GM23248 (cell line): ENCODE measurements around the gene SPINK9. TPM values are rescaled to one million over a fixed set of nuclear protein-coding genes. Genes with fewer than 3 reads are reported as not detected.

Experiments used
- DNase-seq: peaks from one replicate; pipeline ENCODE4 v3.0.0-alpha.2; 2015
- H2AFZ ChIP-seq: fragments of 200-600 bp; sonication (generic); 2 replicates; pipeline ENCODE4 v1.6.1; 2016; ENCODE audit warnings: antibody characterized with exemption
- H3F3A ChIP-seq: fragments of 200-600 bp; sonication (generic); 2 replicates; pipeline ENCODE4 v1.6.1; 2016; ENCODE audit warnings: mild to moderate bottlenecking, antibody characterized with exemption, mixed run types; ENCODE audit not compliant: insufficient read depth
- H3K27ac ChIP-seq: fragments of 200-600 bp; sonication (generic); 2 replicates; pipeline ENCODE4 v1.5.1; 2016; ENCODE audit warnings: mild to moderate bottlenecking
- H3K27me3 ChIP-seq: fragments of 200-600 bp; sonication (generic); replicated peaks from 2 replicates; pipeline ENCODE4 v1.6.1; 2016; ENCODE audit warnings: mild to moderate bottlenecking; ENCODE audit not compliant: insufficient read depth
- H3K36me3 ChIP-seq: fragments of 200-600 bp; sonication (generic); 2 replicates; pipeline ENCODE4 v1.6.1; 2016; ENCODE audit warnings: low read depth, mild to moderate bottlenecking
- H3K4me1 ChIP-seq: fragments of 200-600 bp; sonication (generic); 2 replicates; pipeline ENCODE4 v1.6.1; 2016; ENCODE audit warnings: mild to moderate bottlenecking; ENCODE audit not compliant: insufficient read depth
- H3K4me2 ChIP-seq: fragments of 200-600 bp; sonication (generic); one replicate; pipeline ENCODE4 v1.6.1; 2016; ENCODE audit warnings: mild to moderate bottlenecking; ENCODE audit not compliant: unreplicated experiment
- H3K4me3 ChIP-seq: fragments of 200-600 bp; sonication (generic); 2 replicates; pipeline ENCODE4 v1.5.1; 2016; ENCODE audit warnings: mild to moderate bottlenecking
- H3K79me2 ChIP-seq: fragments of 200-600 bp; sonication (generic); 2 replicates; pipeline ENCODE4 v1.6.1; 2016; ENCODE audit warnings: mild to moderate bottlenecking; ENCODE audit not compliant: insufficient read depth
- H3K9ac ChIP-seq: fragments of 200-600 bp; sonication (generic); 2 replicates; pipeline ENCODE4 v1.6.1; 2016; ENCODE audit warnings: mild to moderate bottlenecking
- H3K9me2 ChIP-seq: fragments of 200-600 bp; sonication (generic); 2 replicates; pipeline ENCODE4 v1.6.1; 2016; ENCODE audit warnings: mixed run types, mild to moderate bottlenecking, moderate library complexity; ENCODE audit not compliant: insufficient read depth
- H3K9me3 ChIP-seq: fragments of 200-600 bp; sonication (generic); one replicate; pipeline ENCODE4 v1.6.1; 2017; ENCODE audit warnings: low read depth
- H4K20me1 ChIP-seq: fragments of 200-600 bp; sonication (generic); 2 replicates; pipeline ENCODE4 v1.6.0; 2016; ENCODE audit not compliant: insufficient read depth
- EZH2 ChIP-seq: fragments of 200-600 bp; sonication (generic); IDR thresholded peaks from 2 replicates; pipeline ENCODE4 v1.6.1; 2018; ENCODE audit warnings: antibody characterized with exemption, mild to moderate bottlenecking; ENCODE audit not compliant: insufficient read depth, poor library complexity, severe bottlenecking
- EZH2phosphoT487 ChIP-seq: fragments of 200-600 bp; sonication (generic); IDR thresholded peaks from 2 replicates; pipeline ENCODE4 v1.6.1; 2018; ENCODE audit warnings: antibody characterized with exemption, moderate library complexity, mild to moderate bottlenecking, low read depth; ENCODE audit not compliant: insufficient read depth
- WGBS, 2 experiments: methylation state at CpG; one replicate each; pipeline ENCODE4 v1.1.6; 2015 to 2017; ENCODE audit warnings: low lambda C conversion rate in 2 of 2, low coverage in 1 of 2; ENCODE audit errors: missing lambda C conversion rate in 2 of 2; 5-methylcytosine and 5-hydroxymethylcytosine counted together
- in situ Hi-C: fragments of 300-500 bp; cut with MboI; formaldehyde crosslinking; loops from 2 replicates; pipeline ENCODE4 v1.15.0; 2020
- polyA plus RNA-seq: library from polyadenylated mRNA; unstranded; fragments of >200 nt; fragmentation: Nextera tagmentation; extraction: Ambion mirVana; gene quantifications from 2 replicates; pipeline ENCODE4 v1.2.1, GENCODE V29; 2016
- total RNA-seq: library from RNA; depleted of rRNA; stranded (reverse); fragments of >200 nt; shearing (Covaris generic); gene quantifications from 2 replicates; pipeline ENCODE4 v1.2.3, GENCODE V29; 2014

SPINK9 gene
- total and polyA plus RNA-seq, 2 experiments from 2014 or later = not detected

- TF ChIP-seq EZH2 (no peak), EZH2phosphoT487 (no peak)
- no peak overlapping the region for H3K27ac ChIP-seq
- H3K4me1 ChIP-seq = no peaks in the 10 kb centered on the region
- no peak overlapping the region for H2AFZ ChIP-seq
- H3K9me2 ChIP-seq = no peaks in the 10 kb centered on the region
- no peaks in the 10 kb centered on the region for H3K27me3 ChIP-seq
- no peak overlapping the region for H3K4me3 ChIP-seq
- no peak overlapping the region for H3K9ac ChIP-seq
- no peak overlapping the region for H3K4me2 ChIP-seq
- H3K36me3 ChIP-seq = no peaks in the 10 kb centered on the region
- in situ Hi-C loops = no loop called here
- no peaks in the 10 kb centered on the region for H4K20me1 ChIP-seq
- H3F3A ChIP-seq = no peaks in the 10 kb centered on the region
- DNase-seq = no peak
- 17 to 23% methylated on average over 3 of the region's 3 CpGs for WGBS, 2 experiments
- no peaks in the 10 kb centered on the region for H3K9me3 ChIP-seq
- no peaks in the 10 kb centered on the region for H3K79me2 ChIP-seq
These were observed 26.3 kb upstream of the SPINK9 start for GRCh38 chr5:148309019-148309418.

GRCh38 chr5:148309746-148310145 lies 25.6 kb upstream of the SPINK9 start:
- no peak overlapping the region for H2AFZ ChIP-seq
- in situ Hi-C loops = no loop called here

GRCh38 chr5:148311484-148311883 lies 23.9 kb upstream of the SPINK9 start:
- in situ Hi-C loops = no loop called here
- no peak overlapping the region for H3K27ac ChIP-seq
- no peaks in the 10 kb centered on the region for H3F3A ChIP-seq
- no peaks in the 10 kb centered on the region for H3K9me2 ChIP-seq
- no peak overlapping the region for H3K4me3 ChIP-seq
- no peaks in the 10 kb centered on the region for H4K20me1 ChIP-seq
- no peak overlapping the region for H3K9ac ChIP-seq
- no peaks in the 10 kb centered on the region for H3K79me2 ChIP-seq
- no peak overlapping the region for H3K4me2 ChIP-seq
- no peaks in the 10 kb centered on the region for H3K9me3 ChIP-seq
- WGBS, 2 experiments = 0 to 3% methylated on average over 3 of the region's 3 CpGs
- no peaks in the 10 kb centered on the region for H3K36me3 ChIP-seq
- H3K4me1 ChIP-seq = no peaks in the 10 kb centered on the region
- TF ChIP-seq EZH2 (no peak), EZH2phosphoT487 (no peak)
- H2AFZ ChIP-seq = no peak overlapping the region
- no peak for DNase-seq
- no peaks in the 10 kb centered on the region for H3K27me3 ChIP-seq

More at GRCh38 chr5:148309746-148310145, 25.6 kb upstream of the SPINK9 start:
- Histone ChIP-seq H3K27ac (no peak overlapping the region), H3F3A (no peaks in the 10 kb centered on the region), H3K9ac (no peak overlapping the region), H3K4me2 (no peak overlapping the region), H3K79me2 (no peaks in the 10 kb centered on the region), H3K36me3 (no peaks in the 10 kb centered on the region), H4K20me1 (no peaks in the 10 kb centered on the region), H3K4me3 (no peak overlapping the region), H3K9me3 (no peaks in the 10 kb centered on the region), H3K27me3 (no peaks in the 10 kb centered on the region), H3K4me1 (no peaks in the 10 kb centered on the region), H3K9me2 (no peaks in the 10 kb centered on the region)
- TF ChIP-seq EZH2 (no peak), EZH2phosphoT487 (no peak)
- DNase-seq = no peak

- Histone ChIP-seq H4K20me1 (no peaks in the 10 kb centered on the region), H3K9ac (no peak within 1 kb of the TSS), H3K4me1 (no peaks in the 10 kb centered on the region), H3K9me3 (no peaks in the 10 kb centered on the region), H3K27ac (no peak within 1 kb of the TSS), H3F3A (no peaks in the 10 kb centered on the region), H3K79me2 (no peaks in the 10 kb centered on the region), H3K4me2 (no peak within 1 kb of the TSS), H3K36me3 (no peaks in the 10 kb centered on the region), H3K4me3 (no peak within 1 kb of the TSS), H3K27me3 (no peaks in the 10 kb centered on the region), H3K9me2 (no peaks in the 10 kb centered on the region), H2AFZ (no peak within 1 kb of the TSS)
- no peak for TF ChIP-seq EZH2
- TF ChIP-seq EZH2phosphoT487 = no peak
- WGBS, 2 experiments = 16 to 28% methylated on average over 3 of the region's 3 CpGs
- DNase-seq = no peak
- in situ Hi-C loops = no loop called here
These were observed 23.2 kb upstream of the SPINK9 start, which contains the start of gene SPINK7 for GRCh38 chr5:148312153-148312552. SPINK7 (plus strand) TSS chr5:148312423; CDS start chr5:148312484, 61 bp downstream.

GRCh38 chr5:148314187-148314586 lies 21.2 kb upstream of the SPINK9 start:
- H3K4me1 ChIP-seq = no peaks in the 10 kb centered on the region
- H3K9me2 ChIP-seq = no peaks in the 10 kb centered on the region
- DNase-seq = no peak
- no peak overlapping the region for H3K4me3 ChIP-seq
- H3K9ac ChIP-seq = no peak overlapping the region
- H4K20me1 ChIP-seq = no peaks in the 10 kb centered on the region
- no peak overlapping the region for H3K27ac ChIP-seq
- TF ChIP-seq EZH2 (no peak), EZH2phosphoT487 (no peak)
- H3K36me3 ChIP-seq = no peaks in the 10 kb centered on the region
- no peak overlapping the region for H3K4me2 ChIP-seq
- no peaks in the 10 kb centered on the region for H3K79me2 ChIP-seq
- H2AFZ ChIP-seq = no peak overlapping the region
- 36 to 37% methylated on average over 2 of the region's 2 CpGs for WGBS, 2 experiments
- in situ Hi-C loops = no loop called here
- no peaks in the 10 kb centered on the region for H3F3A ChIP-seq
- no peaks in the 10 kb centered on the region for H3K9me3 ChIP-seq
- no peaks in the 10 kb centered on the region for H3K27me3 ChIP-seq
